ENCODE measurements around the gene IGFL2. TPM values are rescaled to one million over a fixed set of nuclear protein-coding genes. Genes with fewer than 3 reads are reported as not detected.
"Not testable (repeated sequence)": the region's sequence is repeated elsewhere in the genome, so short reads cannot be mapped to it uniquely, and the experiment has no call there.

The IGFL2 gene
- total RNA-seq, 1 experiment from 2014 or later = not detected

GRCh38 chr19:46198756-46199155 lies 50.7 kb downstream of the IGFL2 start:
- DNase-seq (ENCODE audit: low read depth, low spot score) = no peak
- in situ Hi-C loops (cut with HindIII; ENCODE audit: low pct_unique_long_range_greater_than_20kb, low sequenced_read_pairs) = no loop called here

- in situ Hi-C loops (cut with HindIII; ENCODE audit: low pct_unique_long_range_greater_than_20kb, low sequenced_read_pairs) = no loop called here
- DNase-seq (ENCODE audit: low read depth, low spot score) = no peak
Observed at GRCh38 chr19:46201454-46202310, 53.6 kb downstream of the IGFL2 start.

GRCh38 chr19:46202426-46202825 lies 54.4 kb downstream of the IGFL2 start:
- in situ Hi-C loops (cut with HindIII; ENCODE audit: low pct_unique_long_range_greater_than_20kb, low sequenced_read_pairs) = no loop called here
- no peak for DNase-seq (ENCODE audit: low read depth, low spot score)

- in situ Hi-C loops (cut with HindIII; ENCODE audit: low pct_unique_long_range_greater_than_20kb, low sequenced_read_pairs) = no loop called here
- DNase-seq (ENCODE audit: low read depth, low spot score) = no peak
Observed at GRCh38 chr19:46202872-46203860, 55.1 kb downstream of the IGFL2 start.

GRCh38 chr19:46204008-46204407 lies 56.0 kb downstream of the IGFL2 start:
- in situ Hi-C loops (cut with HindIII; ENCODE audit: low pct_unique_long_range_greater_than_20kb, low sequenced_read_pairs) = no loop called here
- DNase-seq (ENCODE audit: low read depth, low spot score) = no peak

DNA sequence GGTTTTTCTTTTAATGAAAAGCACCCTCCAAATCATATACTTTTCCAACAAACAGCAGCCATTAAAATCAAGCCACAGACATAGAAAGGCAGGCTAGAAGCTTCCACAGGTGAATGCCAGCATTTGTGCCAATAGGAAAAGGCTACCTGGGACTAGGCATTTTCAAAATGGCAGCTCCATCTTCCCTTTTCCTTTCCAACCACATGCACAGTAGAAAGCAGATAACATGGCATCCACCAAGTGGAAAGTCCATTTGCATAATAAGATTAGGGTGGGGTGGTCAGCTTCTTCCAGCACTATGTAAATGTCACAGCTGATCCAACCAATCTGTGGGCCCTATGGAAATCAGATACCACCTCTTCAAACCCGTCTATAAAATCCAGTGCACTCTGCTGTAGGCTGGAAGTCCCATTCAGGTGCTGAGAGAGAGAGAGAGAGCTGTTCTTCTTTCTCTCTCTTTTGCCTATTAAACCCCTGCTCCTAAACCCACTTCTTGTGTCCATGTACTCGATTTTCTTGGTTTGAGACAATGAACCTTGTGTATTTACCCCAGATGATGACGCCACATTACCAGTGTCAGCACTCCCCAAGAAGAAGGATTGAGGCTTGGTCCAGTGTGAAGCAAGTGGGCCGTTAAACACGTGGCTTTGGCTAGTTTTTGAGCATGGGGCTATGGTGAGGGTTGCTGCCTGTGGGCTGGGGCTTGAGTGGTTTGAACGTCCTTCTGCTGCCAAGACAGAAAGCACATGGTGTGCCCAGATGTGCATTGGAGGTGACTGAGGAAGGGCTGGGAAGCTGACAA lies 57.3 kb downstream of the IGFL2 start:
- DNase-seq (ENCODE audit: low read depth, low spot score) = no peak
- in situ Hi-C loops (cut with HindIII; ENCODE audit: low pct_unique_long_range_greater_than_20kb, low sequenced_read_pairs) = no loop called here

DNA sequence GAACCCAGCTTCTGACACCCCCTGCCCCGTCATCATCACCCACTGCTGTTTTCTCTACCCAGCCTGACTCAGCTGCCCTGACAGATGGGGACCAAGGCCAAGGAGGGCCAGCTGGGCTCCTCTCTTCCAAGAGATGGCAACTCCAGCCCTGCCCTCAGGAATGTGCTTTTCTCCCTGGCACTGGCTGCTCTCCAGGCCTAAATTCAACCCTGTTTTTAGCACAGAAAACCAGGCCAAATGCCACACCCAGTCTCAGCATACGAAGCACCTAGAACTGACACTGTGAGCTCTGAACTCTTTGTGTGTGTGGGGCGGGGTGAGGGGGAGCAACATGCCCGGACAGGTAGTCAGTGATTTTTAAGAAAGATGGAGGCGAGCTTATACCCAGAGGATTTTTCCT lies 58.1 kb downstream of the IGFL2 start:
- no peak for DNase-seq (ENCODE audit: low read depth, low spot score)
- in situ Hi-C loops (cut with HindIII; ENCODE audit: low pct_unique_long_range_greater_than_20kb, low sequenced_read_pairs) = no loop called here

DNA sequence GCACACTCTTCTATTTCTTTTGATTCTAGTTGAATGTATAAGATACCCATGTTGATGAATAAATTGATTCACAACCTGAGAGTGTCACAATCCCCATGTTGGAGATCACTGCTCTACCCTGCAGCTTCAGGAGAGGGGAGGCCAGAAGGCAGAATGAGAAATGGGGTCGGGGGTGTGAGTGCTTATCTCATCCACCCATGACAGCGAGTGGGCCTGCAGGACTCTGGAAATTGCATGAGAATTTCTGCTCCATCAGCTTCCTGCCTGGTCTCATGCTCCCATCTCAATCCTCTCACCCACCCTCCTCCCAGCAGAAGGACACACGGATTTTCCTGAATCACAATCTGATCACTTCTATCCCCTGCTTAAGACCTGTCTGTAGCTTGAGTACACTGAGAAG lies 58.6 kb downstream of the IGFL2 start:
- in situ Hi-C loops (cut with HindIII; ENCODE audit: low pct_unique_long_range_greater_than_20kb, low sequenced_read_pairs) = no loop called here
- no peak for DNase-seq (ENCODE audit: low read depth, low spot score)

GRCh38 chr19:46207858-46208257 lies 59.8 kb downstream of the IGFL2 start:
- DNase-seq (ENCODE audit: low read depth, low spot score); in situ Hi-C loops (cut with HindIII; ENCODE audit: low pct_unique_long_range_greater_than_20kb, low sequenced_read_pairs): not testable (repeated sequence)

DNA sequence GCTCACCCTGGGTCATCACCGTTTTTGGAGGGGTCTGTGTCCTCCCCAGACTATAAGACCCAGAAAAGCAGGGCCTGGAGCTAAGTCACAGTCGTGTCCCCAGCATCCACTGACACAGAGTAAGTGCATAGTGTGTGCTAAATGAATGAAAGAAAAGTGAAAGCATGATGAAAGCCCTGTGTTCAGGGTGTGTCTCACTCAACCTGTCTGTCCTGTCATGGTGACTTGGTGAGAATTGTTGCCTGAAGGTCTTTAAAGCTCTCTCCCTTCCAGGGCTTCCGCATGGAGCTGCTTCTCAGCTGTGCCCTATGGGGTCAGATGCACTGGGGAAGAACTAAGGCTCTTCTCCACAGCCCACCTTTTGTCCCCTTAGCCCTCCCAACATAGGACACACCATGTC lies 61.0 kb downstream of the IGFL2 start:
- in situ Hi-C loops (cut with HindIII; ENCODE audit: low pct_unique_long_range_greater_than_20kb, low sequenced_read_pairs) = no loop called here
- DNase-seq (ENCODE audit: low read depth, low spot score) = no peak

GRCh38 chr19:46209472-46209871 lies 61.4 kb downstream of the IGFL2 start:
- DNase-seq (ENCODE audit: low read depth, low spot score) = no peak
- in situ Hi-C loops (cut with HindIII; ENCODE audit: low pct_unique_long_range_greater_than_20kb, low sequenced_read_pairs) = no loop called here

- in situ Hi-C loops (cut with HindIII; ENCODE audit: low pct_unique_long_range_greater_than_20kb, low sequenced_read_pairs) = no loop called here
Observed at GRCh38 chr19:46210669-46211068, 62.6 kb downstream of the IGFL2 start.

More at GRCh38 chr19:46210669-46211068, 62.6 kb downstream of the IGFL2 start:
- no peak for DNase-seq (ENCODE audit: low read depth, low spot score)

Other genes with a start within 250 kb of the IGFL2 start
- gene MYPOP, start 245.6 kb upstream of the IGFL2 start, total RNA-seq (2014; rRNA removed; shearing (Covaris generic)) = 2.2 and 2.4 TPM in 2 replicates
- not detected in 2 replicates for gene NANOS2, start 233.5 kb upstream of the IGFL2 start, total RNA-seq (2014; rRNA removed; shearing (Covaris generic))
- 0.08 and 0.18 TPM in 2 replicates for gene NOVA2, start 174.4 kb upstream of the IGFL2 start, total RNA-seq (2014; rRNA removed; shearing (Covaris generic))
- gene CCDC61, start 152.8 kb upstream of the IGFL2 start, total RNA-seq (2014; rRNA removed; shearing (Covaris generic)) = 5.4 and 7.2 TPM in 2 replicates
- not detected in 2 replicates for gene PGLYRP1, start 125.2 kb upstream of the IGFL2 start, total RNA-seq (2014; rRNA removed; shearing (Covaris generic))
- 0.21 and 0.50 TPM in 2 replicates for gene IGFL4, start 107.2 kb upstream of the IGFL2 start, total RNA-seq (2014; rRNA removed; shearing (Covaris generic))
- gene IGFL3, start 23.6 kb upstream of the IGFL2 start, total RNA-seq (2014; rRNA removed; shearing (Covaris generic)) = not detected in 2 replicates
- not detected in 2 replicates for gene IGFL1, start 81.5 kb downstream of the IGFL2 start, total RNA-seq (2014; rRNA removed; shearing (Covaris generic))
- not detected in 2 replicates for gene HIF3A, start 148.8 kb downstream of the IGFL2 start, total RNA-seq (2014; rRNA removed; shearing (Covaris generic))
- 45.6 and 50.9 TPM in 2 replicates for gene PPP5C, start 198.8 kb downstream of the IGFL2 start, total RNA-seq (2014; rRNA removed; shearing (Covaris generic))

Data from SK-MEL-5 (cell line).